Ascending aorta (tissue), 2 donors: ENCODE results near the gene MMP3. TPM values are rescaled to one million over a fixed set of nuclear protein-coding genes. Genes with fewer than 3 reads are reported as not detected.

Source experiments
- DNase-seq, 2 donors: peaks; one replicate each; pipeline ENCODE4 v3.0.0-alpha.2; 2019; ENCODE audit warnings: low spot score in 2 of 2
- H3K27ac ChIP-seq, 2 donors: fragments of 200-600 bp; sonication (generic); one replicate each; pipeline ENCODE4 v1.5.1; 2016 to 2017; ENCODE audit warnings: mild to moderate bottlenecking in 1 of 2
- H3K27me3 ChIP-seq: fragments of 200-600 bp; sonication (generic); one replicate; pipeline ENCODE4 v1.5.1; 2017
- H3K36me3 ChIP-seq, 2 donors: fragments of 200-600 bp; sonication (generic); one replicate each; pipeline ENCODE4 v1.5.1; 2016
- H3K4me1 ChIP-seq, 2 donors: fragments of 200-600 bp; sonication (generic); one replicate each; pipeline ENCODE4 v1.5.1; 2016 to 2017; ENCODE audit warnings: mild to moderate bottlenecking in 1 of 2
- H3K4me3 ChIP-seq, 2 donors: fragments of 200-600 bp; sonication (generic); one replicate each; pipeline ENCODE4 v1.5.1; 2016 to 2017; ENCODE audit warnings: mild to moderate bottlenecking in 1 of 2
- H3K9me3 ChIP-seq, 2 donors: fragments of 200-600 bp; sonication (generic); one replicate each; pipeline ENCODE4 v1.5.1; 2016
- intact Hi-C: fragments of 100-400 bp; cut with DNase I; formaldehyde crosslinking; loops from one replicate; pipeline ENCODE4 v1.15.1; 2023
- total RNA-seq: library from RNA; depleted of rRNA; stranded (reverse); fragments of >200 nt; gene quantifications from one replicate; pipeline ENCODE4 v1.1.0, GENCODE V29; 2016
- TF ChIP-seq, protein P1 (sequence below), 3 experiments: fragments of 200-600 bp in 2 of 3; fragments of 450-650 bp in 1 of 3; sonication (generic) in 2 of 3; IDR thresholded peaks; one replicate each; pipeline ENCODE4 v1.5.1; 2016 to 2019; ENCODE audit warnings: antibody characterized with exemption in 3 of 3, mild to moderate bottlenecking in 1 of 3, moderate library complexity in 1 of 3

Gene MMP3
- total RNA-seq, 1 donor from 2014 or later, result not detected

DNA sequence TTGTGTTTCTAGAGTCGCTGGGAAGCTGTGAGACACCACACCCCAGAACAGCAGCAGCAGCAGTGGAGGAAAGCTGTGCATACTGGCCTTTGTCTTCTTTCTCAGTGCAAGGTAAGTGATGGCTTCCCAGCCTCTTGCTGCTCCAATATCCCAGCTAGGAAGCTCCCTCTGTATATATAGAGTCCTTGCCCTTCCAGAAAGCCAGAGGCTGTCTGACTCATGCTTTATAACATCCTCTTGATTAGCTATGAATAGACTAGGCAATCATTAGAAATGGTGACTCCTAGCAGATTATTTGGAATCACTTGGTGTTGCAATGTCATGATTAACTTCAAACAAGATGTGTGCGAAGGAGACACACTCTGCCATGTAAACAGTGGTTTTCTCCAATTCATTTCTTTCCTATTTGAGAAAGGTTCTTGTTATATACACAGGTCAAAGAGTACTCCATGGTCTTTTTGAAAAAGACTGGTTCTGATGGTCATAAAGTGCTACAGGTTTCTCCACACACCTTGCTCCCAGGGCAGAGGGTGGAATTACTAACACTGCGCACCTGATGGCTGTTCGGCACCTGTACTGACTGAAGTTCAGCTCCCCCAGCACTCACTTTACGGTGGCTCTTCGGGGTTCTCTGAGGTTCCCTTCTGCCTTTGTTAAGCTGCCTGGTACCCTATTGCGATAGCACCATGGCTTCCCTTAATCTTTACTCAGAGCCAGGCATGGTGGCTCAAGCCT is 45.2 kb downstream of the MMP3 start, which contains the start of gene MMP1:
Gene MMP1 (minus strand): TSS at position 149 of the 735 bp plus-strand sequence. CDS start 68 bp downstream, at position 81.
- no peaks in the 10 kb centered on the region for H3K36me3 ChIP-seq
- no peaks in the 10 kb centered on the region for H3K27me3 ChIP-seq
- no peaks in the 10 kb centered on the region for H3K4me1 ChIP-seq
- intact Hi-C loops, result no loop called here
- TF ChIP-seq, protein P1, sequence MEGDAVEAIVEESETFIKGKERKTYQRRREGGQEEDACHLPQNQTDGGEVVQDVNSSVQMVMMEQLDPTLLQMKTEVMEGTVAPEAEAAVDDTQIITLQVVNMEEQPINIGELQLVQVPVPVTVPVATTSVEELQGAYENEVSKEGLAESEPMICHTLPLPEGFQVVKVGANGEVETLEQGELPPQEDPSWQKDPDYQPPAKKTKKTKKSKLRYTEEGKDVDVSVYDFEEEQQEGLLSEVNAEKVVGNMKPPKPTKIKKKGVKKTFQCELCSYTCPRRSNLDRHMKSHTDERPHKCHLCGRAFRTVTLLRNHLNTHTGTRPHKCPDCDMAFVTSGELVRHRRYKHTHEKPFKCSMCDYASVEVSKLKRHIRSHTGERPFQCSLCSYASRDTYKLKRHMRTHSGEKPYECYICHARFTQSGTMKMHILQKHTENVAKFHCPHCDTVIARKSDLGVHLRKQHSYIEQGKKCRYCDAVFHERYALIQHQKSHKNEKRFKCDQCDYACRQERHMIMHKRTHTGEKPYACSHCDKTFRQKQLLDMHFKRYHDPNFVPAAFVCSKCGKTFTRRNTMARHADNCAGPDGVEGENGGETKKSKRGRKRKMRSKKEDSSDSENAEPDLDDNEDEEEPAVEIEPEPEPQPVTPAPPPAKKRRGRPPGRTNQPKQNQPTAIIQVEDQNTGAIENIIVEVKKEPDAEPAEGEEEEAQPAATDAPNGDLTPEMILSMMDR (IDR thresholded peaks at IDR 0.05), result no peak
- H3K27ac ChIP-seq, result no peak within 1 kb of the TSS
- H3K4me3 ChIP-seq, result no peak within 1 kb of the TSS
- no peak for DNase-seq
- no peaks in the 10 kb centered on the region for H3K9me3 ChIP-seq

DNA sequence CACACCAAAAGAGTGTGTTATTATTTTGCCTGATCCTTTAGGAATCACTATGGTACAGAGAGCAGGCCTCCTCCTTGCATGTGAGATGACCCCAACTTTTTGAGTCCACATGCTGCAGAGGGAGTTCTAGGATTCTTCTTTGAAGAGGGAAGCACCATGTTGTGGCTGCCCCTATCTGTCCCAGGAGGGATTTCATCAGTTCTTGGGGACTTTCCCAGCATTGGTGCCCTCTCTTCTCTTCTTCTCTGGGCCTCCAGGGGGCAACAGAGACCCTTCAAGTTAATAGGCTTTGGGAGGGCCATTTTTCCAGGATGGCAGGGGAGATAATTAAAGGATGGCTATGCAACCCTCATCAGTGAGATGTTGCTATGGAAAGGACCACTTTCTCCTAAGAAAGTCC is 49.0 kb downstream of the MMP3 start:
- DNase-seq, result no peak
- Histone ChIP-seq H3K4me3 (no peak overlapping the region), H3K36me3 (no peaks in the 10 kb centered on the region), H3K9me3 (no peaks in the 10 kb centered on the region), H3K27me3 (no peaks in the 10 kb centered on the region), H3K27ac (no peak overlapping the region), H3K4me1 (no peaks in the 10 kb centered on the region)
- TF ChIP-seq, protein P1 (IDR thresholded peaks at IDR 0.05), result peak in 1 of 3 experiments; percentile 7
- intact Hi-C loops, result no loop called here

DNA sequence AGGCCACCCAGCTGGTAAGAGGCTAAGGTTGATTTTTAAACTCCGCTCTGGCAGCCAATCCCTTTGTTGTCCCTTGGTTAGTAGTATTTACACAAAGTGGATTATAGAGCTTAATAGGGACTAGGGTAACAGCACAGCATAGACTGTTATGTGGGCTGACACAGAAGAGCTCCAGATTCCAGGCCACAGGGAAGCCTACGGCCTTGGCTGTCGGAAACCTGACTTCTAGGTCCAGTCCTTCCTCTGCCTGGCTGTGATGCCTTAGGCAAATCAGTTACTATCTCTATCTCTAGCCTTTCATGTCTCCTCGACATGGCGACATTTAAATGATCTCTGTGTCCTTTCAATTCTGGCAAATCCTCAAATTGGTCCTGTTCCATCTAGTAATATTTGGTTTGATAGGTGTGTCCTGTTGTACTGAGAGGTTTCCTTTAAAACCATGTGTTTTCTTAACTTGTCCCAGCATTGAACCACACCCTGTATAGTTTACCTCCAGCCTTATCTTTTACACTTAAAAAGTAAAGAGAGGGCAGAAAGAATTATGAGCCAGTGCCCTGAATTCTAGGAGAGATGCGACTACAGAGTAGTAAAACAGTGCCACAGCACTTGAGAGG is 49.6 kb downstream of the MMP3 start:
- DNase-seq, result no peak
- Histone ChIP-seq H3K36me3 (no peaks in the 10 kb centered on the region), H3K4me3 (no peak overlapping the region), H3K27me3 (no peaks in the 10 kb centered on the region), H3K9me3 (no peaks in the 10 kb centered on the region), H3K27ac (no peak overlapping the region), H3K4me1 (no peaks in the 10 kb centered on the region)
- intact Hi-C loops, result no loop called here
- TF ChIP-seq, protein P1 (IDR thresholded peaks at IDR 0.05), result no peak

DNA sequence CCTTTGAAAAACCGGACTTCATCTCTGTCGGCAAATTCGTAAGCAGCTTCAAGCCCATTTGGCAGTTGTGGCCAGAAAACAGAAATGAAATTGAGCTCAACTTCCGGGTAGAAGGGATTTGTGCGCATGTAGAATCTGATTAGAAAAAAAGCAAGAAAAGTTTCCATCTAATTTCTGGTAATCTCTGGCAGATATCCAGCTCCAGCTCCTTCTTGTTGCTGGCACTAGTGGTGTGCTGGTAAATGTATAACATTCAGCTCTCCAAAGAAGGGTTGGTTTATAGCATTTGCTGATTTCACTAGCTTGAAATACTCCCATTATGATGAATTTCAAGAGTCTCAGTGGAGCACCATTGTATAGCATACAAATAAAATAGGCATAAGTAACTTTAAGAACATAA is 50.8 kb downstream of the MMP3 start:
- H3K36me3 ChIP-seq, result no peaks in the 10 kb centered on the region
- H3K27ac ChIP-seq, result no peak overlapping the region
- H3K9me3 ChIP-seq, result no peaks in the 10 kb centered on the region
- intact Hi-C loops, result no loop called here
- no peak for DNase-seq
- H3K27me3 ChIP-seq, result no peaks in the 10 kb centered on the region
- TF ChIP-seq, protein P1 (IDR thresholded peaks at IDR 0.05), result no peak
- no peak overlapping the region for H3K4me3 ChIP-seq
- H3K4me1 ChIP-seq, result no peaks in the 10 kb centered on the region

DNA sequence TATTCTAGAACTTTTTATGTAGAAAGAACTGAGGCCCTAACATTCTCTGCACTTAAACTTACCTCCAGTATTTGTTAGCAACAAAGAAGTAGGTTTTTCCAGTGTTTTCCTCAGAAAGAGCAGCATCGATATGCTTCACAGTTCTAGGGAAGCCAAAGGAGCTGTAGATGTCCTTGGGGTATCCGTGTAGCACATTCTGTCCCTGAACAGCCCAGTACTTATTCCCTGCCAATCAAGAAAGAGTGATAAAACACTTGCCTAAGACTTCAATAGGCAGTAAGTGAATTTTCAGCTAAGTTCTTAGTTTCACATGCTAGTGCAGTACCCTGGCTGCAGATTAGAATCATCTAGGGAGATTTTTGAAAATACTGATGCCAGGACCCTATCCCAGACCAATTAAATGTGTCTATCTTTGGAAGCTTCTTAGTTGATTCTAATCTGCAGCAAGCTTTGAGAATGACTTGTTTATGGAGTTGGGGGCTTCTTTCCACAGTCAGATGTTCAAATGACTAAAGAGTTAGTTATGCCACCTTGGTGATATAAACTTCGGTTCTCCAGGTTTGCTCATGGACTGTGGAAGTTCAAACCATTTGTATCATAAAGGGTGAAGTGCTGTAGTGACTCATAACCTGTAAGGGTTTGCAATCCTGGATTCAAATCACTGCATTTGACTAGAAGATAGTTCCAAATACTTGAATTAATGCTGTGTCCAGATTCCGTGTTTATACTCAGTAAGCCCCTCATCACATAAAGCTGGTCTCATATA is 52.0 kb downstream of the MMP3 start:
- Histone ChIP-seq H3K4me1 (no peaks in the 10 kb centered on the region), H3K27me3 (no peaks in the 10 kb centered on the region), H3K36me3 (no peaks in the 10 kb centered on the region), H3K27ac (no peak overlapping the region), H3K9me3 (no peaks in the 10 kb centered on the region), H3K4me3 (no peak overlapping the region)
- DNase-seq, result no peak
- TF ChIP-seq, protein P1 (IDR thresholded peaks at IDR 0.05), result no peak
- intact Hi-C loops, result no loop called here
